ENCODE measurements around the gene KRT77. TPM values are rescaled to one million over a fixed set of nuclear protein-coding genes. Genes with fewer than 3 reads are reported as not detected.

Gene KRT77
- polyA plus RNA-seq, 3 donors: not detected

- Histone ChIP-seq H3K36me3 (replicated peaks in 1 of 2; ENCODE audit: control insufficient read depth in 1 of 2, insufficient read depth in 2 of 2, low read length in 2 of 2) (no peaks in the 10 kb centered on the region), H2AFZ (ENCODE audit: insufficient read depth, low read depth, low read length, poor library complexity, severe bottlenecking) (no peak overlapping the region), H3K79me2 (ENCODE audit: insufficient read depth, low read length) (no peaks in the 10 kb centered on the region), H3K9me3 (replicated peaks in 1 of 2; ENCODE audit: control insufficient read depth in 1 of 2, insufficient read depth in 1 of 2, low read length in 2 of 2) (no peaks in the 10 kb centered on the region), H3K9ac (ENCODE audit: insufficient read depth, low read length, poor library complexity, severe bottlenecking) (no peak overlapping the region), H3K27ac (ENCODE audit: low read depth in 1 of 2, low read length in 2 of 2) (no peak overlapping the region), H3K4me2 (replicated peaks; ENCODE audit: extremely low read depth, low read length, poor library complexity, severe bottlenecking) (no peak overlapping the region), H3K4me3 (replicated peaks in 1 of 3; ENCODE audit: low read depth in 2 of 3, low read length in 3 of 3) (no peak overlapping the region), H4K20me1 (ENCODE audit: insufficient read depth, low read length) (no peaks in the 10 kb centered on the region), H3K4me1 (ENCODE audit: control insufficient read depth in 1 of 2, insufficient read depth in 2 of 2, low read length in 2 of 2) (no peaks in the 10 kb centered on the region), H3K27me3 (ENCODE audit: control insufficient read depth in 2 of 2, insufficient read depth in 2 of 2, low read length in 2 of 2) (peaks cover 0 to 3% of the 10 kb centered on the region in 2 donors)
- TF ChIP-seq CTCF (IDR thresholded peaks at IDR 0.05): no peak
- Mint-ChIP-seq H3K4me1 (peaks cover 5% of the 10 kb centered on the region), H3K27me3 (ENCODE audit: low read depth in 3 of 3) (peaks cover 2 to 12% (median 9%) of the 10 kb centered on the region in 3 donors), H3K36me3 (no peaks in the 10 kb centered on the region), H3K27ac (no peak overlapping the region), H3K4me3 (no peak overlapping the region), H3K9me3 (peaks cover 0 to 2% (median 0%) of the 10 kb centered on the region in 7 donors)
- no peak for DNase-seq
- intact Hi-C loops (cut with micrococcal nuclease): no loop called here
- 88% methylated on average over 1 of the region's 2 CpGs for WGBS (ENCODE audit: insufficient coverage)
These were observed 19.4 kb upstream of the KRT77 start for GRCh38 chr12:52722680-52723079.

GRCh38 chr12:52721838-52722470 is 18.6 kb upstream of the KRT77 start:
- Mint-ChIP-seq H3K27ac (no peak overlapping the region), H3K4me1 (peaks cover 5% of the 10 kb centered on the region), H3K9me3 (peaks cover 0 to 2% (median 0%) of the 10 kb centered on the region in 7 donors), H3K4me3 (no peak overlapping the region), H3K27me3 (ENCODE audit: low read depth in 3 of 3) (peaks cover 2 to 13% (median 5%) of the 10 kb centered on the region in 3 donors), H3K36me3 (no peaks in the 10 kb centered on the region)
- no peaks in the 10 kb centered on the region for H4K20me1 ChIP-seq (ENCODE audit: insufficient read depth, low read length)
- no peaks in the 10 kb centered on the region for H3K36me3 ChIP-seq (replicated peaks in 1 of 2; ENCODE audit: control insufficient read depth in 1 of 2, insufficient read depth in 2 of 2, low read length in 2 of 2)
- H3K9me3 ChIP-seq (replicated peaks in 1 of 2; ENCODE audit: control insufficient read depth in 1 of 2, insufficient read depth in 1 of 2, low read length in 2 of 2): no peaks in the 10 kb centered on the region
- H3K4me1 ChIP-seq (ENCODE audit: control insufficient read depth in 1 of 2, insufficient read depth in 2 of 2, low read length in 2 of 2): no peaks in the 10 kb centered on the region
- no peak overlapping the region for H3K27ac ChIP-seq (ENCODE audit: low read depth in 1 of 2, low read length in 2 of 2)
- no peak overlapping the region for H3K9ac ChIP-seq (ENCODE audit: insufficient read depth, low read length, poor library complexity, severe bottlenecking)
- H3K4me3 ChIP-seq (replicated peaks in 1 of 3; ENCODE audit: low read depth in 2 of 3, low read length in 3 of 3): no peak overlapping the region
- no peak overlapping the region for H3K4me2 ChIP-seq (replicated peaks; ENCODE audit: extremely low read depth, low read length, poor library complexity, severe bottlenecking)
- TF ChIP-seq CTCF (IDR thresholded peaks at IDR 0.05): no peak
- intact Hi-C loops (cut with micrococcal nuclease): no loop called here
- H3K27me3 ChIP-seq (ENCODE audit: control insufficient read depth in 2 of 2, insufficient read depth in 2 of 2, low read length in 2 of 2): peaks cover 0 to 3% of the 10 kb centered on the region in 2 donors
- WGBS (ENCODE audit: insufficient coverage): 0% methylated on average over 2 of the region's 3 CpGs
- no peak overlapping the region for H2AFZ ChIP-seq (ENCODE audit: insufficient read depth, low read depth, low read length, poor library complexity, severe bottlenecking)
- DNase-seq: no peak
- H3K79me2 ChIP-seq (ENCODE audit: insufficient read depth, low read length): no peaks in the 10 kb centered on the region

Measured in CD14-positive monocyte (primary cell).